Temporal lobe (tissue), 2 donors: Measurements from ENCODE around the gene KIF3C. TPM values are rescaled to one million over a fixed set of nuclear protein-coding genes. Genes with fewer than 3 reads are reported as not detected.

ENCODE experiments used
- small RNA-seq: library from RNA; depleted of rRNA; stranded (forward); fragments of <200 nt; gene quantifications from one replicate; pipeline ENCODE3, GENCODE V24; 2014; ENCODE audit warnings: low replicate concordance
- total RNA-seq: library from RNA; depleted of rRNA; stranded (reverse); fragments of >200 nt; gene quantifications from one replicate; pipeline ENCODE4 v1.2.3, GENCODE V29; 2014

The KIF3C gene
- total RNA-seq, 1 donor from 2014 or later, result 112 TPM

Small RNAs within 50 kb of the gene (small RNA-seq; reads per million reads assigned to genes)
- gene NDUFB4P4 (not detected), gene UQCRHP2 (not detected)

Other genes starting within 250 kb of the KIF3C start
- gene ASXL2, start 104.0 kb downstream of the KIF3C start, total RNA-seq, result 5.9 TPM
- 114 TPM for gene RAB10, start 51.6 kb upstream of the KIF3C start, total RNA-seq
- gene GAREM2, start 190.6 kb upstream of the KIF3C start, total RNA-seq, result 10.6 TPM